M059J (cell line): ENCODE results near the gene CYTH1. TPM values are rescaled to one million over a fixed set of nuclear protein-coding genes. Genes with fewer than 3 reads are reported as not detected.

Experiments
- DNase-seq: peaks from one replicate; pipeline ENCODE4 v3.0.0-alpha.2; 2012; ENCODE audit warnings: low read depth
- total RNA-seq: library from RNA; depleted of rRNA; stranded (reverse); fragments of >200 nt; shearing (Covaris generic); gene quantifications from 2 replicates; pipeline ENCODE4 v1.2.3, GENCODE V29; 2014

The CYTH1 gene
- total RNA-seq, 1 experiment from 2014 or later = 13.8 TPM

DNA sequence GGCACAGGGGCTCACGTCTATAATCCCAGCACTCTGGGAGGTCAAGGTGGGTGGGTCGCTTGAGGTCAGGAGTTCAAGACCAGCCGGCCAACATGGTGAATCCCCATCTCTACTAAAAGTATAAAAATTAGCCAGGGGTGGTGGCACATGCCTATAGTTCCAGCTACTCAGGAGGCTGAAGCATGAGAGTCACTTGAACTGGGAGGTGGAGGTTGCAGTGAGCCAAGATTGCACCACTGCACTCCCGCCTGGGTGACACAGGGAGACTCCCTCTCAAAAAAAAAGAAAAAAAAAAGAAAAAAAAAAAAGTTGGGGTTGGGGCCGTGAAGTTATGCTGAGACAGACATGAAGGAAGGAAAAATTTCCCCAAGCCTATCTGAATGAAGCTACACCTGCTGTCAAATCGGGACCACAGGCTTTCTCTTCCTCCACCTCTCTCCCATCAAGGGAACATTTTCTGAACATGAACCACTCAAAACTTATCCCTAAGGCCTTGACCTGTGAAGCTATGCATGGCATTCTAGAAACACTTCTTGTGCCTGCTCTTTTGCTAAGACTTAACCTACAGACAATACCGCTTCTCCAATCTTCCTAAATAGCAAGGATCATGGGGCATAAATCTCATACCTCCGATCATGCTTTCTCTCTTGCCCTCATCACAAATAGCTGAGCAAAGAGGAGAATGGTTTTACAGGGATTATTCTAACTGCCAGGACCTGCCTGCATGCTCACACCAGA lies 88.6 kb downstream of the CYTH1 start:
- DNase-seq = no peak

DNA sequence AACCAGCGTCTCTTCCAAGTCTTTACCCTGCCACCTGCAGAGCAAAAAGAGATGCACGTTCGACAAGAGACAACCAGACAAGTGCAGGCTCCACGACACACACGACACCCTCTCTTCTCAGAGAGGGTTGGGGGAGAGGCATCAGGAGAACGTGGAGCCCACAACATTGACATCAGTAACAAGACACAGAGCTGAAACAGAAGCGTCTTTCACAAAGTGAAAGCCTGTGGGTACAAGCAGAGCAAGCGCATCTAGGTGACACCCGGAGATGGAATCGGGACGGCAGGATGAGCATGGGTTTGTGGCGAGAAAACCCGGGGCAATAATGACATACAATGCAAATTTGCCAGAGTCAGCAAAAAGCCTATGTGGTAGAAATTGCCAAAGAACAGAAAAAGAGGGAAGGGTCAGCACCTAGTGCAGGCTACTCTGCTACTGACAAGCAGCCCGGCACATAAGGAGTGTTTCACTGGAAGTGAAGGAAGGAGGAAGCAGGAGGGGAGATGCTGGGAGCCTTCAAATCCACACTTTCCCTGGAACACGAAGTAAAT lies 89.5 kb downstream of the CYTH1 start:
- no peak for DNase-seq

DNA sequence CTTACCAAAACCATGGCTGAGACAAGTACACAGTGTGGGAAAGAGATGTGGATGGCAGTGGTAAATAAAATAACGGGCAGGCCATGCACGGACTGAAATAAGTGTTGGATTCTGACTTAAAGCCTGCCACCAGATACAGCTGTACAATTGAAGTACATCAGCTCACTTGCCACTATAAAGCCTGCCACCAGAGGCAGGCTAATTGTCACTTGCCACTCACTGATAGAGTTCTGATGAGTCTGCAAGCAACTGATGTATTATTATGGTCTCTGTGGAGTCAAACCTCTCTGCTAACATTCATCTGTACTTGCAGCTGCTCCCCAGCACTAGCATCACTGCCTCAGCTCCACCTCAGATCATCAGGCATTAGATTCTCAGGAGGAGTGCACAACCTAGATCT lies 93.0 kb downstream of the CYTH1 start:
- DNase-seq = no peak

DNA sequence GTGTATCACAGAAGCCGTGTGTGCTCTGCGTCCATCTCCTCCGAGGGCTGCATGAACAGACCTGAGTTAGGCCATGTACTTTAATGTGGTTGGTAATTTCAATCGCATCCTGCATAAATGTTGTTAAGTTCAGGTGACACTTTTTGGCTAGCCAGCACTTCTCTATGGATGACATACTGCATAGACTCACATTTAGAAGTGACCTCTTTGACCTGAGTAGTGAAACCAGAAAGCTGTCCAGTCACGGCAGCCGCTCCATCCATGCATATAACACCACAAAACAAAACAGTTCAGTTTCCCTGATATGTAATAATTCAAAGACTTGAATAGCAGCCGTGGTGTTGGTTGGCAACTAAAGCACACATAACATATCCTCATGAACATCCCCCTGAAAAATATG lies 94.1 kb downstream of the CYTH1 start:
- no peak for DNase-seq

DNA sequence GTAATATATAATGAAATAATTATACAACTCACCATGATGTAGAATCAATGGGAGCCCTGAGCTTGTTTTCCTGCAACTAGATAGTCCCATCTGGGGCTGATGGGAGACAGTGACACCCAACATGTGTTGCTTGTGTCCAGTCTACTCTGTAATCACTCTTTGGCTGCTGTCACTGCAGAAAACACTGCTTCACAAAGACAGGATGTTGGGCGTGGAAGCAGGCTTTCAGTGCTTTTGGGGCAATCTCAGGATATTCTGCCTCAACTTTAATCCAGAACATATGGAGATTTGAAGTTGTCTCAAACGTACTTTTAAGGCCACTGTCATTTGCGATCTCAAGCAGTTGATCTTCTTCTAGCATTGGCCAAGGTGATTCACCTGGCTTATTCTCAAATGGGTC lies 94.9 kb downstream of the CYTH1 start:
- no peak for DNase-seq

DNA sequence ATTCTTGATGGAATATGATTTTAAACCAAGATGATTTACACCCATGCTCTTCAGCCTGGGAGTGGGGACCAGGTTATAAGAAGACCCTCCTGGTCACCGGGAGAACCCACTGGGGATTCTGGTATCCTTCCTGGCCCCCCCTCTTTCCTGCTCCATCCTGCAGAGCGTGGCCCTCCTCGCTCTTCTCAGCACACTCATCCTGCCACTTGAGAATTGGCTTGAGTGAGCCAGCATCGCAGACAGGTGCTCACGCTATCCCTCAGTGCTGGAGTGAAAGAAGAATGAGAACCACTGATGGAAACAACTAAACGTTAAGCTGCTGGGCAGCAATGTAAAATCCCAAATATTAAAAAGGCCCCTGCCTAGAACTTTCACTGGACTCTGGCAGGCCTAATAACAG lies 98.0 kb downstream of the CYTH1 start:
- no peak for DNase-seq

DNA sequence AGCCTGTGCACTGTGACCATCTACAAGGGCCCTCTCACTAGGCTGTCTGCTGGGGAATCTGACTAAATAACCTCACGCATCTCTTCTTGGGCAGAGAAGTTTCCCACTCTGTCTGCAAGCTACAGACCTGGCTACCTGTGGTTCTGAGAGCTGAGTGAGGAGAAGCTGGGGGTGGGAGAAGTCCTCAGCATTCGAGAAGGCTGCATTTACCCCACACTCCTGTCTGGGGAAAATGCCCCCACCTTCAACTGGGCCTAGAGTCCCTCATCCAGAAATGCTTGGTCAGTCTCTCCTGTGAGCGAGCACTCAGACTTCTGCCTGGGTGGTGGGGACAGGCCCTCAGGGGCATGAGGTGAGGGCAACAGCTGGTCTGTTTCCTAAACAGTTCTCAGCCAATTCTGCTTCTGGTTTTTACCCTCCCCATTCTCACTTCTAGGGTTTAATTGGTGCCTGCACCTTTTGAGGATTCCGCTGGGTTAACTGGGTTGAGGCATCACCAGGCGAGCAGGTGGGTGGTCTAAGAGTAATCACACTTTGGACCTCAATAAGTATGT lies 98.6 kb downstream of the CYTH1 start:
- DNase-seq = no peak

DNA sequence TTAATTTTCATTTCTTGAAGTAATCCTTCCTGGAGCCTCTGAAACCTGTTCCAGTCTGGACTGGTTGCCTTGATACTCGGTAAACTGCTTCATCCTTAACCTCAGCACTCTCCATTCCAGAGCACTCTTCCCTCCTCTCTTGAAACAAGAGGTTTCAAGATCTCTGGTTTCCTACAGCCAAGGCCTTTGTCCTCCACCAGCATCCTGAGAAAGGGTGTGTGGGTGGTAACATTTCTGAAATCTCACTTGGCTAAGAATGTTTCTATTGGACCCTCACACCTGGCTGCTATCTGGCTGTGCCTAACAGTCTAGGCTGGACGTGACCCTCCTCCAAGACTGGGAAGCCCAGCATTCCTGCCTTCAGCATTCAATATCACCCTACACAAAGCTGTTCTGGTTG lies 99.7 kb downstream of the CYTH1 start:
- DNase-seq = no peak

DNA sequence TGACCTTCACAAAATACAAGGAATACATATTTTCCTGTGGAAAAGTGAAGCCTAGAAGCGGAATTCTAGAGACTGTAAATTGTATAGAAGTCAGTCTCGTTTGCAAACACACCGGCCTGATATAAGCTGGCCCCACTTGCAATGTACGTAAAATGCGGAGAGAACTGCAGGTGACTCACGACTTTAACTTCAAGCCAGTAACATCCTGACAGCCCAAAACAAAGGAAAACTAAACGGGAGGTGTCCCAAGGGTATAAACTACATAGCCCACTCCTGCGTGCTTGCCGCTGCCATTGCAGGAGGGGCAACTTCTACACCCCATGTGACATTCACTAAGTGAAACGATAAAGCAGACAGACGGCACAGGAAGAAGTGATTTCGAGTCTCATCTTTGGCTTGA lies 101.6 kb downstream of the CYTH1 start:
- no peak for DNase-seq

DNA sequence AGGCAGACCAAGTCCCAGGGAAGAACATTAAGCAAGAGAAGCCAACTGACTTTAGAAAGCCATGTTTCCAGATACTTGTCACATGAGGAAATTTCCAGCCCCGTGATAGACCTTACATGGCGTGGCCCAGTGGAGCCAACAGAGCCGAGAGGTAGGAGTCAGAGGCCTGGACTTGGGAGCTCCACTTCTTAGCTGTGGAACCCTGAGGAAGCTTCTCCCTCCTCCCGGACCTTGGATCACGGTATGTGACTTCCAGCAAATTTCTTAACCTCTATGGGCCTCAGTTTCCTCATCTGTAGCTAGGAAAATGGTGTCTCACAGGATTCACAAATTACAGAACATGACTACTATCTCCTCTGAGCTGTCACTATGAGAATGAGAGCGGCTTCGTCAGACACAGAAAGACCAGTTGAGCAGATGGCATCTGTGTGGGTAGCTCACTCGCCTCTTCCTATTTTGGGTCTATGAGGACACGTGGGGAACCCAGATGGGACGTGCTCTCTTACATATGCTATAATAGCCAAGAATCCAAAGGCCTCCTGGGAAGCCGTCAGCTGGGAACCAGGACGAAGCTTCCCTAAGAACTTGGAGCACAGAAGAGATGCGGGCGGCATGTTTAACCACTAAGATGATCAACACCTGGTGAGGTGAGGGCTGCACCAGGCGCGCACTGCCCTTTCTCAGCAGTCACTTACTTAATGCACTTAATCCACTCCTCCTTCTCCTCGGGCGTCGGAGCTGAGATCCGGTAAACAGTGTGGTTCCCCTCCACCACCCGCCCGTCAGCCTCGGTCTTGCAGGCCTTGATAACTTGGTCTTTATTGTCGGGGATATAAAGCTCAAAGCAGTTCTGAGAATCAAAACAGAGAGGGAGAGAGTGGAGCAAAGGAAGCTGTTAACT lies 102.3 kb downstream of the CYTH1 start:
- no peak for DNase-seq

DNA sequence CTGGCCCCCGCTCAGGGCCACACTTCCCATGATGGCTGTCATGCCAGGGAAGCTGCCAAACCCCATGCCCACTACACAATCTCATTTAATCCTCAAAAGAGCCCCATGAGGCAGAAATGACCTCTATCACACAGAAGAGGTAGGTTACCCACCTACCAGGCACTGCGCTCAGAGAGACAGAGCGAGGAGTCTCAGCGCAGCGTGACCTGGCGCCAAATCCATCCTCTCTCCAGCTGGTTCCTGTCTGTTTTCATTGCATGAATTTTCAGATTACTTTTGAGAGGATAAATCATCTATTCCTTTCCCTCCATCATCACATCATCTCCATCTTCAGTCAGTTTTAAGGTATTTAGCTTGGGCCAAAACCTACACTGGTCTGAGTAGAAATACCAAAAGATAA lies 103.4 kb downstream of the CYTH1 start:
- no peak for DNase-seq

DNA sequence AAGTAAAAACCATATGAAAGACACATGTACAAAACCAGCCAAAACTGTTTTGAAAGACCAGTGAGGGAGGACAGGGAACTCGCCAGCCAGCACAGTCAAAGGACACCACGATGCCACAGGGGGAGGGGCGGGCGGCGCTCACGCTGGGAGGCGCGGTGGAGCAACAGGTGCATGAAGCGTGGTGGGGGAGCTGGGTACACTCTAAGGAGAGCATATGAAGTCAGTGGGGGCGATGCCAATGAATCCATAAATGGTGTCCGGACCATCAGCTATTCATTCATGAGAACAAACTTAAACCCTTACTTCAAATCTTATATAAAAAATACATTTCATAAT lies 103.9 kb downstream of the CYTH1 start:
- DNase-seq = no peak

DNA sequence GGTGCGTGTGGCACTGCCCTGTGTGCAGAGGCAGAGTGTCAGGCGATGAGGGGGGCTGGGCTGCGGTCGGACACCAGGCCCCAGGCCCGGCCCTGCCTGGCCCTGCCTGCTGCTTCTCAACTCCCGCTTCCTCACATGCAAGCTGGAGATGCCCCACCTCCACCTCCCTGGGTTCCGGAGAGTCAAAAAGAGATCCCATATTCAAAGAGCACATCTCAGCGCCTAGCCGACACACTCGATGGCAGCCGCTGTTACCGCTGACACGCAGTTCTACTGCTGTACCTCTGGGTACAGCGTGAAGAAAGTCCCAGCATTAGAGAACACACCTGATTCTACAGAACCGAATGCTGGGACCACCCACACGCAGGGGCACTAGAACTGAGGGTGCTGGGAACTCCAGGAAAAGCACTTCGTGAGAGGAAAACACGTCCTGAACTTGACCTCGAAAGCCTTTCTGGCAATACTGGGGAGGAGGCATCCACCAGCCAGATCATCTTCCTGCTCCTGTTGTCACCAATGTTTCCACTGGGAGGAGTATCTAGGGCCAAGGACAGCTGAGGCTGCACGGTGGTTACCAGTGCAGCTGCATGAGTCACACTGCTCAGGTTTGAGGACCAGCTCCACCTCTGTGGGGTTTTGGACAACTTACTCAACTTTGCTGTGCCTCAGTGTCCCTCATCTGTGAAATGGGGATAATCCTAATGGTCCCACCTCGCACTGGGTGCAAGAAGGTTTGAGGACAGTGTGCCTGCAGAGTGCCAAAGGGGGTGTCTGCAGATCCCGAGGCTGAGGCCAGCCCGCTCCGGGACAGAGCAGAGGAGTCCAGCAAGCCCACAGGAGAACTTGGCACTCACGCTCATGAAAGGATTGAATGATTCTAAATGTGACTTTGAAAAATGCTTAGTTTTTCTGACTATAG lies 104.5 kb downstream of the CYTH1 start:
- peak; percentile 61 for DNase-seq

DNA sequence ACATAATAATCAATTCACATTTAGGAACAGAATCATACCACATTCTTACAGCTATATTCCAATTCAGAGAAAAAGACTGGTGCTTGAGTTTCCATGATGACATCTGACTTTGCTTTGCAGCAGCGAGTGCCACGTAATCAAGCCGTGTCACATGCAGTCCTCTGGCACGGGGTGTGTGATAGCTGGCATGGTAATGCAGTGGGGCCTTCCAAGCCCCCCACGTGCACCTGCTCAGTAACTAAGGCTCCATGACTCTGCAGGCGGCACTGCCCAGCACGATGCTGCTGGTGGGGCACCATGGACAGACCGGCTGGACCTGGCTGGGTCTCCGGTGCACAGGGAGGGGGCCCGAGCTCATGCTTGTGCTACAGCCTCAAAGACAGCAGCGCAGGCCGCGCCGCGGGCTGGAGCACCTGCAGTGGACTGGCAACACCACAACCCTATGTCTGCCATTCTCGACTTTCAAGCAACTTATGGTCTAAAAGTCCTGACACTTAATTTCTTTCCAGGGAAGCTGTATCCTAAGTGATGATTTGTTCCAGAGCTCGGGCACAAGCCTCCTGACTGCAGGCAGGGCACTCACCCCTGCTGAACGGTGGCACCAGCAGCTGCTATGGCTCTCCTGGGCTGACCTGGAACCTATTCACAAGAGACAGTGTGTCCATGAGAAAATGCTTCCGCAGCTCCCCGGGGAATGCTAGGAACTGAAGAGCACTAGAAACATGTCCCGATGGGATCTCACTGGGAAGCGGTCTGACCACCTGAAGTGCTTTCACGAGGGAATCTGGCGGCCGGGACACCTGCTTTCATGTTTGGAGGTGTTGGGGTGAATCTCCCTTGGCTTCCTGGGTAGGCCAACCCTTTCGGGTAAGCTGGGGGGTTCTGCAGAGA lies 105.4 kb downstream of the CYTH1 start:
- no peak for DNase-seq

DNA sequence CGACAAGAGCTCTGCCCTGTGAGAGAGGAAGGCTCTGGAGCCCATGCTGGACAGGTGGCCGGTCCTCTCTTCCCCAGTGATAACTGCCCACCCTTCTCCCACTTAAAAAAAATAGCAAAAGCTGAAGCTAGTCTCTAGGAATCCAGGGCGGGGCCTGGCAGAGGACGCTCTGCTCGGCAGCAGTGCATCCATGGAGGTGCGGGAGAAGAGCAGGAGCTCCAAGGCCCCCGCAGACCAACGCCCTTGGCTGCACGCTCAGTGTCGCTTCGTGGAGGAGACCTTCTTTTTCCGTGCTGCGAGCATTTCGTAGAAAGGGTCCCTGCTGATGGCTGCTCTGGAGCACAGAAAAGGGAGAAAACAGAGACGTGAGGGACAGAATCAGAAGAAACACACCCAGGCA lies 106.2 kb downstream of the CYTH1 start:
- no peak for DNase-seq

DNA sequence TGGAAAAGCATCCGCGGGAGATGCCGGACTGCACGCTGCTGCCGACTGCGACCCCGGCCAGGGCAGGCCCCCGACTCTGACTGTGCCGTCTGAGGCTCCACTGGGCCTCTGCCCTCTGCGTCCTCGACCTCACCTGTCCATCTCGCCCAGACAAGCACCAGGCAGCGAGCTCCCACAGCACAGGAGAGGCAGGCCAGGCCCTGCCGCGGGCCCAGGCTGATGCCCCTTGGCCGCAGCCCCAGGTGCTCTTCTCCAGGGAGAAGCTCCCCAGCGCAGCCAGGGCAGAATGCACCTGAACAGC lies 106.8 kb downstream of the CYTH1 start:
- DNase-seq = no peak

DNA sequence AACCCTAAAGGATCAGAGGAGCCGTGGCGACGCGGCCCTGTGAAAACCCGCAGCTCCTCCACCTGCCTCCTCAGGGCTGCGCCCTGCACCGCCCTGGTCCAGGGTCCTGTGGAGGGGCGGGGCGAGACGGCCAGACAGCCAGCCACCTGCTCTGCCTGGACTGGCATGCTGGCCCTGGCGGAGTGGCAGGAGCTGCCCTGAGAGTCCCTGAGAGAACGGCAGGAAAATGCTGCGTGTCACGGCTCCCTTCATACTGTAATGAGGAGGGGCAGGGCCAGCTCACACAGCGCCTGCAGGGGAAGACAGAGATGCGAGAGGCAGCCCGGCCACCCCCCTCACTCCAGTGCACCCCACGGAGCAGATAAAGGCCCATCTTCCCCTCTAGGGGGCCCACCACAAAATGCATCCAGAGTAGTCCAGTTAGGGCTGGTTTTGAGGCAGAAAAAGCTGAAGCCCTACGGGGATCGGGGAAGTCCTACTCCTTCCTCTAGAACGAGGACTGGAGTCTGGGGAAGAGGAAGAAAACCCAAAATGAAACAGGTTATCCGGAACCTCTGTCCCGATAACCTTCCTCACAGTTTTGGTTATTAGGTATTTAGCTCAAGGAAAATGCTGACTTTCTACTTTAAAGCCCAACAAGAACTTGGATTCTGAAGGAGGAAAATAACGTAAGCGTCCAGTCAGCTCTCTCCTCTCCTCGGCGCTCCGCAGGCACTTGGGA lies 107.3 kb downstream of the CYTH1 start:
- no peak for DNase-seq

DNA sequence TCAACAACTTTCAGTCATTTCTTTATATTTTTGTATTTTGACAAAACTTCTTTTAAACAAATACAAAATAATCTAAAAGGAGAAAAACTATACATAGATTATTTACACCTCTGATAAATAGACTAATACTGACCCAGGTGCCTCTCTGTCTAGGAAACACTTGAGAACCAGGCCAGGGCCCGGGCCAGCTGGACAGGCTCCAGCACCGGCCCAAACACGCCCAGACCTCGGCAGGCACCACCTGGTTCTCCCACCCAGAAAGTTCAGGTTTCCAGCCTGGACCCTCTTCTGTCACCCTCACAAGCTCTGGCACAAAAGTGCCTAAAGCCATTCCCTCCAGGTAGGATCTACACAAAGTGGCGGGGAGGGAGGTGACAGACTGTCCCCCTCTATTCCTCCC lies 107.9 kb downstream of the CYTH1 start:
- no peak for DNase-seq

DNA sequence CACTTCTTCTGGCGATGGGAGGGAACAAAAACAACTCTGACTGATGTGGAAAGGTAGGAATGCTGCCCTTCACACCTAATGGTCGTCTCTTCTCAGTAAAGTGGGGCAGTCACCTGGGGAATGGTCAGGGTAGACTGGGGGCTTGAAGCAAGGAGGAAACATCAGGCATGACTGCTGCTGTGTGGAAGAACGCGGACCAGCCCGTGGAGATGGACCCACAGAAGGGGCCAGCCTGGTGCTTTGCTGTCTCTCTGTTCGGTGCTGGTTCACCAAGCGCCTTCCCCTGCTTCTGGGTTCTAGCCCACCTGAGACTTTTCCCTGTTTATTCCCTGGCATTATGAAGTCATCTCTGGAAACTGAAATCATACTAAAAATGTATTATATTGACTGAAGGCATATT lies 108.7 kb downstream of the CYTH1 start:
- no peak for DNase-seq

DNA sequence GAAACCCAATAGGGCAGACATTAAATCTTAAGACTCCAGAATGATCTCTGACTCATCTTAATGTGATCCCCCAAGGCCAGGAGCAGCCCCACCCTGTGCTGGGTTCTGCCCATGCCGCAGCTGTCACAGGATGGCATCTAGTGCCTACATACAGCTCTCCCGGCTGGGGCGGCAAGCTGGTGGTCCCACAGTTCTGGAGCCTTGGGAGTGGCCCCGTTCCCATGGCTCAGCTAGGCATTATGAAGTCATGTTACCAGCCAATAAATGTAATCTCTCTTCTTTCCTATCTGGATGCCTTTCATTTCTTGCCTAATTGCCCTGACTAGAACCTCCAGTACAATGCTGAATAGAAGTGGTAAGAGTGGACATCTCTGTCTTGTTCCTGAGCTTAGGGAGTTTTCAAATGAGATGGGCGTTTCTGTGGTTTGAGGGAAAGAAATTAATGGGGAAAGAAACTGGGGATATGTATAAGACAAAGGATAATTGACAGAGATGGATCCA lies 109.2 kb downstream of the CYTH1 start:
- peak; percentile 24 for DNase-seq
